PC-3 (cell line): Measurements from ENCODE around the gene CEBPA. TPM values are rescaled to one million over a fixed set of nuclear protein-coding genes. Genes with fewer than 3 reads are reported as not detected.

Experiments
- ATAC-seq: fragments of 200-7000 bp; cut with Tn5 transposase; 2 replicates; pipeline ENCODE4 v1.9.1; 2020; ENCODE audit warnings: mild to moderate bottlenecking, moderate library complexity
- BruUV-seq: library from RNA; stranded (reverse); fragments of 400-500 nt; replicated peaks from 2 replicates; lab custom pipeline; 2021; lab: Mats Ljungman, UMichigan
- CTCF ChIA-PET: fragments of 300-600 bp; sonication (Branson Sonifier 250); formaldehyde crosslinking; loops from one replicate; lab custom pipeline; 2022; ENCODE audit warnings: antibody characterized with exemption; lab: Charles Lee
- POLR2A ChIA-PET: fragments of 300-600 bp; sonication (Branson Sonifier 250); formaldehyde crosslinking; loops from one replicate; lab custom pipeline; 2022; ENCODE audit warnings: antibody characterized with exemption; ENCODE audit not compliant: unreplicated experiment; lab: Charles Lee
- DNase-seq: peaks from one replicate; pipeline ENCODE4 v3.0.0-alpha.2; 2015
- H2AFZ ChIP-seq: fragments of 300-600 bp; sonication (generic); 2 replicates; pipeline ENCODE4 v1.6.0; 2016; ENCODE audit warnings: antibody characterized with exemption, low read length
- H3F3A ChIP-seq: fragments of 300-600 bp; sonication (generic); one replicate; pipeline ENCODE4 v1.6.0; 2017; ENCODE audit warnings: antibody characterized with exemption, low read length, control low read depth, mild to moderate bottlenecking; ENCODE audit not compliant: unreplicated experiment
- H3K27ac ChIP-seq: fragments of 300-600 bp; sonication (generic); 2 replicates; pipeline ENCODE4 v1.5.1; 2016; ENCODE audit warnings: mild to moderate bottlenecking, low read length
- H3K27me3 ChIP-seq: fragments of 300-600 bp; sonication (generic); 2 replicates; pipeline ENCODE4 v1.6.1; 2016; ENCODE audit warnings: low read length, mixed read lengths
- H3K36me3 ChIP-seq: fragments of 300-600 bp; sonication (generic); 2 replicates; pipeline ENCODE4 v1.6.1; 2016; ENCODE audit warnings: low read depth, mixed run types, low read length, mixed read lengths
- H3K4me1 ChIP-seq: fragments of 300-600 bp; sonication (generic); 2 replicates; pipeline ENCODE4 v1.5.1; 2016; ENCODE audit warnings: low read length; ENCODE audit not compliant: insufficient read depth
- H3K4me2 ChIP-seq: fragments of 300-600 bp; sonication (generic); 2 replicates; pipeline ENCODE4 v1.6.0; 2016; ENCODE audit warnings: low read length
- H3K4me3 ChIP-seq: fragments of 300-600 bp; sonication (generic); 2 replicates; pipeline ENCODE4 v1.5.1; 2016; ENCODE audit warnings: mild to moderate bottlenecking, low read length, mixed read lengths
- H3K79me2 ChIP-seq: fragments of 300-600 bp; sonication (generic); 2 replicates; pipeline ENCODE4 v1.6.1; 2017; ENCODE audit warnings: low read length, mixed read lengths
- H3K9ac ChIP-seq: fragments of 300-600 bp; sonication (generic); 2 replicates; pipeline ENCODE4 v1.6.0; 2016; ENCODE audit warnings: mild to moderate bottlenecking, low read length
- H3K9me2 ChIP-seq: fragments of 300-600 bp; sonication (generic); replicated peaks from 2 replicates; pipeline ENCODE4 v1.6.1; 2016; ENCODE audit warnings: mixed run types, low read length, mixed read lengths
- H3K9me3 ChIP-seq: fragments of 300-600 bp; sonication (generic); 2 replicates; pipeline ENCODE4 v1.6.1; 2016; ENCODE audit warnings: low read length, mixed read lengths
- H4K20me1 ChIP-seq: fragments of 300-600 bp; sonication (generic); 2 replicates; pipeline ENCODE4 v1.6.1; 2016; ENCODE audit warnings: low read length, mixed read lengths
- CTCF ChIP-seq: fragments of 300-600 bp; sonication (generic); conservative IDR thresholded peaks from 2 replicates; pipeline ENCODE4 v1.5.1; 2017; ENCODE audit warnings: antibody characterized with exemption, low read depth, mild to moderate bottlenecking, low read length
- EZH2 ChIP-seq: fragments of 300-600 bp; sonication (generic); IDR thresholded peaks from one replicate; pipeline ENCODE4 v1.6.1; 2017; ENCODE audit warnings: antibody characterized with exemption, mild to moderate bottlenecking, low read length; ENCODE audit not compliant: unreplicated experiment
- EZH2phosphoT487 ChIP-seq: fragments of 300-600 bp; sonication (generic); IDR thresholded peaks from 2 replicates; pipeline ENCODE4 v1.6.1; 2018; ENCODE audit warnings: mild to moderate bottlenecking, antibody characterized with exemption, low read length, borderline replicate concordance
- intact Hi-C: fragments of 100-400 bp; cut with micrococcal nuclease; formaldehyde crosslinking; loops from 2 replicates; pipeline ENCODE4 v1.9.0; 2023
- total RNA-seq: library from RNA; depleted of rRNA; stranded (reverse); fragments of >200 nt; gene quantifications from 2 replicates; pipeline ENCODE4 v1.2.3, GENCODE V29; 2014

Gene CEBPA
- total RNA-seq, 1 experiment from 2014 or later, result 2.9 TPM

- Histone ChIP-seq H3K27me3 (no peaks in the 10 kb centered on the region), H3K4me2 (no peak overlapping the region), H3K27ac (no peak overlapping the region), H3F3A (no peaks in the 10 kb centered on the region), H2AFZ (no peak overlapping the region), H3K9me2 (no peaks in the 10 kb centered on the region), H3K4me3 (no peak overlapping the region), H3K9ac (no peak overlapping the region), H3K4me1 (peaks cover 10% of the 10 kb centered on the region; the same call in 1 of the 2 replicates), H4K20me1 (no peaks in the 10 kb centered on the region), H3K36me3 (no peaks in the 10 kb centered on the region), H3K79me2 (no peaks in the 10 kb centered on the region), H3K9me3 (no peaks in the 10 kb centered on the region)
- TF ChIP-seq CTCF, result no peak
- TF ChIP-seq EZH2phosphoT487, result no peak
- no peak for TF ChIP-seq EZH2
- ATAC-seq, result no peak
- DNase-seq, result no peak
- ChIA-PET CTCF (no interaction called here), POLR2A (no interaction called here)
- no TSS peak for BruUV-seq
- intact Hi-C loops, result no loop called here
These were observed 4.8 kb upstream of the CEBPA start for GRCh38 chr19:33306853-33307792.

- peaks cover 1% of the 10 kb centered on the region for H3K27me3 ChIP-seq
- no peak overlapping the region for H3K27ac ChIP-seq
- DNase-seq, result no peak
- no peaks in the 10 kb centered on the region for H3K9me3 ChIP-seq
- TF ChIP-seq EZH2phosphoT487 (no peak), CTCF (no peak), EZH2 (no peak)
- H3K79me2 ChIP-seq, result no peaks in the 10 kb centered on the region
- no peak overlapping the region for H3K9ac ChIP-seq
- ATAC-seq, result no peak
- H3K4me1 ChIP-seq, result peaks cover 12% of the 10 kb centered on the region; the same call in 1 of the 2 replicates
- no peaks in the 10 kb centered on the region for H3K36me3 ChIP-seq
- H4K20me1 ChIP-seq, result no peaks in the 10 kb centered on the region
- no peak overlapping the region for H2AFZ ChIP-seq
- no peak overlapping the region for H3K4me3 ChIP-seq
- BruUV-seq, result no TSS peak
- no peaks in the 10 kb centered on the region for H3K9me2 ChIP-seq
- H3F3A ChIP-seq, result no peaks in the 10 kb centered on the region
- intact Hi-C loops, result no loop called here
- POLR2A ChIA-PET, result no interaction called here
- CTCF ChIA-PET, result no interaction called here
- H3K4me2 ChIP-seq, result no peak overlapping the region
These were observed 3.9 kb upstream of the CEBPA start for GRCh38 chr19:33306191-33306590.
